RWPE1 (cell line): ENCODE results near the gene CCDC30.
"Not testable (repeated sequence)": the region's sequence is repeated elsewhere in the genome, so short reads cannot be mapped to it uniquely, and the experiment has no call there.

Experiments
- CTCF ChIA-PET: fragments of 350-600 bp; sonication (Branson Sonifier 250); formaldehyde crosslinking; extraction: SDS; loops from one replicate; lab custom pipeline; 2021; lab: Yijun Ruan, JAX
- POLR2A ChIA-PET: fragments of 400-600 bp; formaldehyde crosslinking; extraction: SDS; loops from one replicate; lab custom pipeline; 2020; ENCODE audit warnings: antibody characterized with exemption; ENCODE audit not compliant: low non-redundant PET; lab: Yijun Ruan, JAX
- DNase-seq: peaks from one replicate; pipeline ENCODE4 v3.0.0; 2012; ENCODE audit warnings: low spot score
- H3K27ac ChIP-seq: fragments of 450-650 bp; 2 replicates; pipeline ENCODE4 v1.5.1; 2017
- CTCF ChIP-seq: fragments of 450-650 bp; conservative IDR thresholded peaks from 2 replicates; pipeline ENCODE4 v1.5.1; 2017; ENCODE audit warnings: low read depth, mild to moderate bottlenecking

The CCDC30 gene

DNA sequence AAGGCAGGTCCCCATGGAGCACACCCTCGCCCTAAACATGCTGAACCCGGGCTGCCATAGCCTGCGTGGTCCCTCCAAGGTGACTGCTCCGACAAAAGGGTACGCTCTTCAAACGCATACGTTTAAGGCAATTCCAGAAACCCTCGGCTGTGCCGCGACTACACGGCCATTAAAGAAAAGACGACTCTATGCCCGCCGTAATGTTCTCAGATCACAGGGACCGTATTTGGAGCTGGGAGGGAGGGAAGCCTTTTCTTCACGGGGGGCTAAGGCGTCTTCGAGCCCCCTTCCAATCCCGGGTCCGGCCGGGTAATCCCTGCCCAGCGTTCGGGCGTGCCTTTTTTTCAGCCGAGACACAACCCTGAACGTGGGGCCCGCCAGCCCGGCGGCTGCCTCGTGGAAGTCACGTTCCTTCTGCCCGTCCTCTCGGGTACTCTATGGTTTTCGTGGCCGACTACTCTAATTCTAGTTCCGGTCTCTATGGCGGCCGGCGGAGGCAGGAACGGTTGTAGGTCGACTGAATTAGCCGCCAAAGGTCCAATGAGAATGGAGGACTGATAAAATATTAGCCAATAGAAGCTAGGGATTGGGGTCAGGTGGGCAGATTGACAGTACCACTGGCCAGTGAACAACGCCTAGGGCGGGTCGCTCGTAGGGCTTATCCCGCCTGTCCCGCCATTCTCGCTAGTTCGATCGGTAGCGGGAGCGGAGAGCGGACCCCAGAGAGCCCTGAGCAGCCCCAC lies 218.8 kb downstream of the CCDC30 start, which contains the start of gene YBX1:
Gene YBX1 (plus strand): TSS at position 678 of the 743 bp plus-strand sequence. CDS start 148 bp downstream, outside the sequence.
- ChIA-PET POLR2A (interaction anchor here (0.6 kb wide), 2 partner anchors 13 to 44 kb away, joined by 3 read pairs; no protein-coding TSS in a partner anchor), CTCF (no interaction called here)
- peak within 1 kb of the TSS; percentile 95 for H3K27ac ChIP-seq
- peak; percentile 100 for DNase-seq
- TF ChIP-seq CTCF: no peak

DNA sequence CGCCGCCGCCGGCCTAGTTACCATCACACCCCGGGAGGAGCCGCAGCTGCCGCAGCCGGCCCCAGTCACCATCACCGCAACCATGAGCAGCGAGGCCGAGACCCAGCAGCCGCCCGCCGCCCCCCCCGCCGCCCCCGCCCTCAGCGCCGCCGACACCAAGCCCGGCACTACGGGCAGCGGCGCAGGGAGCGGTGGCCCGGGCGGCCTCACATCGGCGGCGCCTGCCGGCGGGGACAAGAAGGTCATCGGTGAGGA lies 219.3 kb downstream of the CCDC30 start:
- DNase-seq: not testable (repeated sequence)
- H3K27ac ChIP-seq: peak overlapping the region; percentile 95
- ChIA-PET CTCF (interaction anchor here (1.2 kb wide), 1 partner anchor 84 kb away, joined by 8 read pairs; no protein-coding TSS in a partner anchor), POLR2A (interaction anchor here (0.6 to 1.0 kb wide), 2 partner anchors 13 to 85 kb away, joined by 3 read pairs; partner anchors contain the start of genes C1orf50 and P3H1)

- H3K27ac ChIP-seq: peak overlapping the region; percentile 95
- TF ChIP-seq CTCF: no peak
- DNase-seq: peak; percentile 57
- CTCF ChIA-PET: interaction anchor here (0.6 to 1.2 kb wide), 3 partner anchors 40 to 87 kb away, joined by 3 to 8 read pairs (median 3); no protein-coding TSS in a partner anchor
- POLR2A ChIA-PET: interaction anchor here (0.6 to 1.0 kb wide), 2 partner anchors 14 to 84 kb away, joined by 3 read pairs; partner anchors contain the start of genes C1orf50 and P3H1
Measured at GRCh38 chr1:42682739-42683531, 219.8 kb downstream of the CCDC30 start.

DNA sequence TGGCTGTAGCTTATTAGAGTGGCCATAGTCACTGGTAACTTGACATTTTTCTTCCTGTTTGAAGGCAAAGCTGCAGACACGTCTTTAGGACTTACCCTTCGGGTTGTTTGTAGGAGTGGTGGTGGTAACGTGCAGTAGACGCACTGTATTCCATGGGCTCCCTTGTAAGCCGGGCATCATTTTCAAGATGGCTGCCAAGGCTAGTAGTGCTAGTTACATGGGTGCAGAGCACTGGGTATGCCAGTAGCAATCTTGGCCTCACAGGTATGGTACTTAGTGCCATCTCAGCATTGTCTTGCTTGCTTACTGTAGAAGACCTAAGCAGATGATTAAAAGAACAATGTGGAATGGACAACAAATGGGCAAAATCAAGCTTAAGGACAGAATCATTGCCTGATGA lies 221.1 kb downstream of the CCDC30 start:
- ChIA-PET CTCF (no interaction called here), POLR2A (no interaction called here)
- TF ChIP-seq CTCF: no peak
- DNase-seq: no peak
- no peak overlapping the region for H3K27ac ChIP-seq

- ChIA-PET POLR2A (no interaction called here), CTCF (interaction anchor here (0.7 kb wide), 1 partner anchor 93 kb away, joined by 3 read pairs; no protein-coding TSS in a partner anchor)
- no peak for TF ChIP-seq CTCF
- no peak for DNase-seq
- H3K27ac ChIP-seq: no peak overlapping the region
Measured at GRCh38 chr1:42686418-42686817, 223.3 kb downstream of the CCDC30 start.

DNA sequence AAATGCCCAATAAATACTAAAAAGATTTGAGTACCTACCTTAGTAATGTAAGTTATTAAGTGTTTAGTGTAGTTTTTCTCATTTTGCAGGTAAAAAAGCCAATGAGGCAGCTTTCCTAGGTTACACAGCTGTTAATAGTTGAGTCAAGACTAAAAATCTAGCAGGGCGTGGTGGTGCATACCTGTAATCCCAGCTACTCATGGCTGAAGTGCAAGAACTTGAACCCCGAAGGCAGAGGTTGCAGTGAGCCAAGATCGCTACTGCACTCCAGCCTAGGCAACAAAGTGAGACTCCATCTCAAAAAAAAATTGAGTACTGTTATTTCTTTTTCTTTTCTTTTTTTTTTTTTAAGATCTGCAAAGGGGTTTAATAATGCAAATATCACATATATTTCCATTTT lies 226.8 kb downstream of the CCDC30 start:
- no peak for DNase-seq
- no peak overlapping the region for H3K27ac ChIP-seq
- ChIA-PET POLR2A (interaction anchor here (0.6 kb wide), 1 partner anchor 73 kb away, joined by 3 read pairs; no protein-coding TSS in a partner anchor), CTCF (interaction anchor here (0.6 kb wide), 1 partner anchor 558 kb away, joined by 3 read pairs; no protein-coding TSS in a partner anchor)
- no peak for TF ChIP-seq CTCF
